CD4-positive, alpha-beta T cell treated with Interleukin-15 for 4 hours (primary cell): Measurements from ENCODE around the gene CLCN4.

Experiments
- DNase-seq: peaks from one replicate; pipeline ENCODE4 v3.0.0-alpha.2; 2020; ENCODE audit warnings: low spot score

The CLCN4 gene

GRCh38 chrX:10156199-10157031 is at the start of gene CLCN4:
CLCN4 (plus strand) TSS chrX:10156975; CDS start chrX:10185033, 28,058 bp downstream.
- DNase-seq, result no peak

- DNase-seq, result no peak
Observed at GRCh38 chrX:10107483-10107882, 49.3 kb upstream of the CLCN4 start.

GRCh38 chrX:10108288-10108687 is 48.5 kb upstream of the CLCN4 start:
- no peak for DNase-seq

- DNase-seq, result no peak
Observed at GRCh38 chrX:10109695-10110094, 47.1 kb upstream of the CLCN4 start.

- DNase-seq, result no peak
Observed at GRCh38 chrX:10110316-10110935, 46.3 kb upstream of the CLCN4 start.

- DNase-seq, result peak; percentile 66
Observed at GRCh38 chrX:10110984-10111363, 45.8 kb upstream of the CLCN4 start.

- peak; percentile 65 for DNase-seq
Observed at GRCh38 chrX:10111364-10112148, 45.2 kb upstream of the CLCN4 start.

- DNase-seq, result no peak
Observed at GRCh38 chrX:10112510-10112909, 44.3 kb upstream of the CLCN4 start.

- DNase-seq, result no peak
Observed at GRCh38 chrX:10115082-10115481, 41.7 kb upstream of the CLCN4 start.

GRCh38 chrX:10117301-10117700 is 39.5 kb upstream of the CLCN4 start:
- DNase-seq, result no peak

- no peak for DNase-seq
Observed at GRCh38 chrX:10117864-10118377, 38.9 kb upstream of the CLCN4 start.

GRCh38 chrX:10118530-10118929 is 38.2 kb upstream of the CLCN4 start:
- DNase-seq, result no peak

GRCh38 chrX:10119399-10119990 is 37.3 kb upstream of the CLCN4 start:
- DNase-seq, result peak; percentile 70

GRCh38 chrX:10120331-10120730 is 36.4 kb upstream of the CLCN4 start:
- DNase-seq, result no peak

- no peak for DNase-seq
Observed at GRCh38 chrX:10120828-10121227, 35.9 kb upstream of the CLCN4 start.

- no peak for DNase-seq
Observed at GRCh38 chrX:10121787-10122186, 35.0 kb upstream of the CLCN4 start.

- no peak for DNase-seq
Observed at GRCh38 chrX:10124506-10125247, 32.1 kb upstream of the CLCN4 start.

- DNase-seq, result no peak
Observed at GRCh38 chrX:10125248-10125615, 31.5 kb upstream of the CLCN4 start.

- DNase-seq, result no peak
Observed at GRCh38 chrX:10126044-10126443, 30.7 kb upstream of the CLCN4 start.

GRCh38 chrX:10126834-10127233 is 29.9 kb upstream of the CLCN4 start:
- no peak for DNase-seq

GRCh38 chrX:10128386-10128785 is 28.4 kb upstream of the CLCN4 start:
- no peak for DNase-seq

GRCh38 chrX:10129229-10129628 is 27.5 kb upstream of the CLCN4 start:
- no peak for DNase-seq
